NCI-H510A treated with DMSO at 0.1 percent for 48 hours (cell line): Measurements from ENCODE around the gene SLCO2A1.

Experiments used
- DNase-seq: peaks from one replicate; lab custom pipeline; 2025; lab: John Stamatoyannopoulos, UW

Gene SLCO2A1

GRCh38 chr3:134060561-134061385, 31.0 kb upstream of the SLCO2A1 start:
- no peak for DNase-seq

- DNase-seq, result no peak
These were observed 30.2 kb upstream of the SLCO2A1 start for GRCh38 chr3:134059671-134060560.

- no peak for DNase-seq
These were observed 29.4 kb upstream of the SLCO2A1 start for GRCh38 chr3:134059035-134059601.

- DNase-seq, result no peak
These were observed 28.0 kb upstream of the SLCO2A1 start for GRCh38 chr3:134057654-134058110.

GRCh38 chr3:134057006-134057653, 27.4 kb upstream of the SLCO2A1 start:
- no peak for DNase-seq

GRCh38 chr3:134056464-134056891, 26.8 kb upstream of the SLCO2A1 start:
- no peak for DNase-seq

GRCh38 chr3:134055661-134056060, 25.9 kb upstream of the SLCO2A1 start:
- DNase-seq, result no peak

- DNase-seq, result no peak
These were observed 25.2 kb upstream of the SLCO2A1 start for GRCh38 chr3:134054881-134055280.

GRCh38 chr3:134054231-134054630, 24.5 kb upstream of the SLCO2A1 start:
- no peak for DNase-seq

- DNase-seq, result no peak
These were observed 22.6 kb upstream of the SLCO2A1 start for GRCh38 chr3:134052370-134052769.

GRCh38 chr3:134049676-134050075, 20.0 kb upstream of the SLCO2A1 start:
- no peak for DNase-seq

- no peak for DNase-seq
These were observed 18.7 kb upstream of the SLCO2A1 start for GRCh38 chr3:134048278-134048996.

GRCh38 chr3:134044459-134044858, 14.7 kb upstream of the SLCO2A1 start:
- DNase-seq, result no peak

- DNase-seq, result no peak
These were observed 10.3 kb upstream of the SLCO2A1 start for GRCh38 chr3:134040066-134040465.

GRCh38 chr3:134039161-134039862, 9.6 kb upstream of the SLCO2A1 start:
- DNase-seq, result no peak

GRCh38 chr3:134038716-134039115, 9.0 kb upstream of the SLCO2A1 start:
- DNase-seq, result no peak

- no peak for DNase-seq
These were observed 8.4 kb upstream of the SLCO2A1 start for GRCh38 chr3:134038071-134038491.

- no peak for DNase-seq
These were observed 7.4 kb upstream of the SLCO2A1 start for GRCh38 chr3:134037168-134037567.

- no peak for DNase-seq
These were observed 6.6 kb upstream of the SLCO2A1 start for GRCh38 chr3:134036291-134036690.

- no peak for DNase-seq
These were observed 6.1 kb upstream of the SLCO2A1 start for GRCh38 chr3:134035836-134036235.
